NT2/D1 (cell line): Measurements from ENCODE around the gene CFAP61.

Experiments used
- DNase-seq: peaks from one replicate; pipeline ENCODE4 v3.0.0-alpha.2; 2011; ENCODE audit warnings: low read depth, low spot score
- H3K27me3 ChIP-seq: 2 replicates; pipeline ENCODE4 v1.6.0; 2011; ENCODE audit warnings: mild to moderate bottlenecking; ENCODE audit not compliant: insufficient read length, insufficient read depth
- H3K36me3 ChIP-seq: 2 replicates; pipeline ENCODE4 v1.6.1; 2011; ENCODE audit warnings: mild to moderate bottlenecking, low read length, mixed read lengths; ENCODE audit not compliant: insufficient read depth, insufficient read length
- H3K4me1 ChIP-seq: 2 replicates; pipeline ENCODE4 v1.5.1; 2011; ENCODE audit not compliant: insufficient read depth, insufficient read length
- H3K4me3 ChIP-seq: 2 replicates; pipeline ENCODE4 v1.5.1; 2011; ENCODE audit warnings: low read depth; ENCODE audit not compliant: insufficient read length
- H3K9ac ChIP-seq: 2 replicates; pipeline ENCODE4 v1.6.0; 2011; ENCODE audit warnings: low read depth; ENCODE audit not compliant: insufficient read length
- H3K9me3 ChIP-seq: 2 replicates; pipeline ENCODE4 v1.5.1; 2011; ENCODE audit warnings: mild to moderate bottlenecking, low read length; ENCODE audit not compliant: insufficient read depth
- SUZ12 ChIP-seq: IDR thresholded peaks from 2 replicates; pipeline ENCODE4 v1.6.1; 2011; ENCODE audit not compliant: insufficient read length, insufficient read depth; ENCODE audit errors: extremely low read depth
- YY1 ChIP-seq: IDR thresholded peaks from 2 replicates; pipeline ENCODE4 v1.6.1; 2011; ENCODE audit not compliant: insufficient read length, insufficient read depth
- ZNF274 ChIP-seq: IDR thresholded peaks from 2 replicates; pipeline ENCODE4 v1.6.1; 2011; ENCODE audit warnings: mild to moderate bottlenecking, low read depth, low read length

CFAP61 gene

GRCh38 chr20:20362774-20363433 lies 310.6 kb downstream of the CFAP61 start:
- H3K9ac ChIP-seq: no peak overlapping the region
- no peak overlapping the region for H3K4me3 ChIP-seq
- no peaks in the 10 kb centered on the region for H3K9me3 ChIP-seq
- no peak for DNase-seq
- no peaks in the 10 kb centered on the region for H3K4me1 ChIP-seq
- H3K27me3 ChIP-seq: peaks cover 80% of the 10 kb centered on the region
- H3K36me3 ChIP-seq: no peaks in the 10 kb centered on the region
- TF ChIP-seq SUZ12 (no peak), YY1 (no peak), ZNF274 (no peak)

DNA sequence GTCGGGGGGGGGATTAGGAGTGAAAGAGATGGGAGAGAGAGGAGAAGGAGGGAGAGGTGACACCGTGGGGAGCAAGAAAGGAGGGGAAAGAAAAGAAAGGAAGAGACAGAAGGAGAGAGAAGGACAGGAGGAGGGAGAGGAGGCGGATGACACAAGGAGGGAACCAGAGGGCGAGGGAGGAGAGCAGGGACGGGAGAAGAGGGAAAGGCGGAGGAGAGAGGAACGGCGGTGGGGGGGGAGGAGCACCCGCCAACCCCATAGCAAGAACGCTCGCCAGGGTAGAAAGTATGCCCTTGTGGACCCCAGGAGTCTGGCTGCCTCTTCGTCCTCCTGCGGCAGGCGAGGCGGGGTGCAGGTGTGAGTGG lies 311.1 kb downstream of the CFAP61 start:
- Histone ChIP-seq H3K36me3 (no peaks in the 10 kb centered on the region), H3K9ac (peak overlapping the region; percentile 32), H3K27me3 (peaks cover 81% of the 10 kb centered on the region), H3K4me1 (no peaks in the 10 kb centered on the region), H3K4me3 (no peak overlapping the region), H3K9me3 (no peaks in the 10 kb centered on the region)
- no peak for DNase-seq
- no peak for TF ChIP-seq ZNF274

- Histone ChIP-seq H3K9me3 (no peaks in the 10 kb centered on the region), H3K4me3 (peak overlapping the region; percentile 4), H3K27me3 (peaks cover 83% of the 10 kb centered on the region), H3K36me3 (no peaks in the 10 kb centered on the region), H3K9ac (peak overlapping the region; percentile 32), H3K4me1 (no peaks in the 10 kb centered on the region)
- TF ChIP-seq YY1 (no peak), SUZ12 (no peak), ZNF274 (no peak)
- no peak for DNase-seq
These were observed 311.7 kb downstream of the CFAP61 start for GRCh38 chr20:20363799-20364592.

DNA sequence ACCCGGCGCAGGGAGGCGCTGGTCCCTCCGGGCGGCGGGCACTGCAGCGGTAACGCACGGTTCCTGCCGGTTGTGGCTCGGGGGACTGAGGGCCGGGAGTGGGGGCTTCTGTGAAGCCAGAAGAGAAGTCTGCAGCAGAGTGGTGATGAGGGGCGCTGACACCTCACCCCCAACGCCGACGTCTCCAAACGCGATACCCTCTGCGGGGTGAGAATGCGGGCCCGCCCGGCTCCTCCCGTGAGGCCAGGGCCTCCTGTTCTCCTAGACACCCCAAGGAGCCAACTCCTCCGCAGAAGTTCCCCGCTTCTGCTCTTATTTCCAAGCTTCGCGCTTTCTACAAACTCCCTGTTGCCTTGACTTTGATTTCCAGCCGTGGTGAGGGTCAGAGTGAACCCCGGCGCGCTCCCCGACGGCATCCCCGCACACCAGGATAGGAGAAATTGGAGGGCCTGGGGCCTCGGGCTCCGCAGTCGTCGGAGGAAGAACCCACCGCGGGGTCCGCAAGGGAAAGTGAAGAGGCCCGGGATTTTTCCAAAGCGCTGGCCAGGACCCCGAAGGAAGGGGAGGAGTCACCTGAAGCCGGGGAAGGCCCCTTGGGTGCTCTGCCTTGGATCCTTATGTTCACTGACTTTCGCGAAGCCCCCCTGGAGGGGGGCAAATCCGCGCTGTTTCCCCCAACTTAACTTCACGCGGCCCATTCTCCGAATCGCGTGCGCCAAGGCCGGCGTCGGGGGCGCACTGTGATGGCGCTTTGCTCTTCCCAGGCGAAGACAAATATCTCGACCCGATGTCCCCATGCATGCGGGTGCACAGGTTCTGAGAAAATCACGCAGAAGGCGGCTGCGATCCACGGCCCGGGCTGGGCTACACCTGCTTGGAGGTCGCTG lies 312.5 kb downstream of the CFAP61 start:
- no peaks in the 10 kb centered on the region for H3K4me1 ChIP-seq
- peak; percentile 91 for TF ChIP-seq SUZ12
- TF ChIP-seq YY1: no peak
- no peak for TF ChIP-seq ZNF274
- peaks cover 85% of the 10 kb centered on the region for H3K27me3 ChIP-seq
- H3K9ac ChIP-seq: peak overlapping the region; percentile 21
- peak overlapping the region; percentile 4 for H3K4me3 ChIP-seq
- H3K36me3 ChIP-seq: no peaks in the 10 kb centered on the region
- no peaks in the 10 kb centered on the region for H3K9me3 ChIP-seq
- no peak for DNase-seq

- no peak for DNase-seq
- no peaks in the 10 kb centered on the region for H3K36me3 ChIP-seq
- H3K27me3 ChIP-seq: peaks cover 86% of the 10 kb centered on the region
- H3K9me3 ChIP-seq: no peaks in the 10 kb centered on the region
- H3K9ac ChIP-seq: no peak overlapping the region
- TF ChIP-seq SUZ12 (no peak), YY1 (no peak), ZNF274 (no peak)
- no peak overlapping the region for H3K4me3 ChIP-seq
- H3K4me1 ChIP-seq: no peaks in the 10 kb centered on the region
These were observed 313.3 kb downstream of the CFAP61 start for GRCh38 chr20:20365480-20366161.

GRCh38 chr20:20366551-20366875 lies 314.2 kb downstream of the CFAP61 start:
- Histone ChIP-seq H3K27me3 (peaks cover 84% of the 10 kb centered on the region), H3K9me3 (no peaks in the 10 kb centered on the region), H3K4me1 (no peaks in the 10 kb centered on the region), H3K9ac (no peak overlapping the region), H3K36me3 (no peaks in the 10 kb centered on the region), H3K4me3 (peak overlapping the region; percentile 21)
- no peak for TF ChIP-seq SUZ12
- TF ChIP-seq YY1: no peak
- TF ChIP-seq ZNF274: no peak
- DNase-seq: no peak
